Measurements from ENCODE around the gene PTPRD. TPM values are rescaled to one million over a fixed set of nuclear protein-coding genes. Genes with fewer than 3 reads are reported as not detected.

PTPRD gene
- total and polyA plus RNA-seq, 5 donors from 2014 or later = 0.47 TPM; not detected in 4

DNA sequence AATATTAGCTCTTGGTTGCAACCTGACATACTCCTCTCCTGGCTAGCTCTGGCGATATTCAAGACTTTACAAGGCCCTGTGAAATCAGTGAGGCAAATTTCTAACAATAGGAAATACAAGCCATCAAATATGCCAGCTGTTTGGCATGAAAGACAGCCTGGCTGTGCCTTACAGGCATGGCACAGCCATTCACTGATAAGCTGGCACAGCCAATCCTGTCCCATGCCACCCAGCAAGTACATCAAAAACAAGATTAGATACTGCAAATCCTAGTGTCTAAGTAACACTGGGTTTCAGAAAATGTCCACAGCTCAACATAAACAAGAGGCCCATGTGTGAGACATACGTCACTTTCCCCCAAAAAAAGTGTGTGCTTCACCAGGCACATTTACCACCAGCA lies 1767.4 kb downstream of the PTPRD start:
- Histone ChIP-seq H3K27me3 (ENCODE audit: control insufficient read depth, insufficient read depth, low read length) (no peaks in the 10 kb centered on the region), H3K36me3 (ENCODE audit: control insufficient read depth, insufficient read depth, low read length) (no peaks in the 10 kb centered on the region), H3K4me3 (ENCODE audit: low read depth, low read length) (no peak overlapping the region), H3K4me1 (ENCODE audit: control insufficient read depth, insufficient read depth, low read length, poor library complexity, severe bottlenecking) (no peaks in the 10 kb centered on the region), H3K27ac (ENCODE audit: insufficient read depth, low read length, poor library complexity, severe bottlenecking) (no peak overlapping the region), H3K9me3 (ENCODE audit: control insufficient read depth in 2 of 2, low read length in 2 of 2) (no peaks in the 10 kb centered on the region)
- Mint-ChIP-seq H3K4me3 (no peak overlapping the region), H3K36me3 (no peaks in the 10 kb centered on the region), H3K4me1 (no peaks in the 10 kb centered on the region), H3K27me3 (peaks cover 4% of the 10 kb centered on the region), H3K27ac (no peak overlapping the region), H3K9me3 (peaks cover 0 to 4% (median 0%) of the 10 kb centered on the region in 7 donors)
- ATAC-seq (ENCODE audit: low read depth in 2 of 2) (no peak), DNase-seq (no peak)

DNA sequence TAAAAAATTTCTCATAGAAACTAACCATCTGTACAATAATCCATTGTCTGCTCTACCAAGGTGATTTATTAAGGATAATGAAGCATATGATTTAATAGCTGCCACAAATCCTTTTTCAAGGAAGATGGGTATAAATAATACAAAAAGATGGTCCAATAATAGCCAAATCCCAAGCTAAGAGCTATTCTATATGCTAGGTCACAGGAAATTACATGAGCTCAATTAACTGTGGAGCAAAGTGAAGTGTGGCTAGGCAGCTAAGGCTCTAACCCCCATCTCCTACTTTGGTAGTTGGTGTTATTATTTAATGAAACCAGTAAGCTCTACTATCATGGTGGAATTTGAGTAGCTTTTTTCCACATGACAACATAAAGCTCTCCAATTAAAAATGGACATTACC lies 1768.3 kb downstream of the PTPRD start:
- no peak overlapping the region for H3K4me3 ChIP-seq (ENCODE audit: low read depth, low read length)
- H3K27me3 ChIP-seq (ENCODE audit: control insufficient read depth, insufficient read depth, low read length) = no peaks in the 10 kb centered on the region
- ATAC-seq (ENCODE audit: low read depth in 2 of 2) (no peak), DNase-seq (no peak)
- Mint-ChIP-seq H3K9me3 (peaks cover 0 to 4% (median 0%) of the 10 kb centered on the region in 7 donors), H3K27ac (no peak overlapping the region), H3K4me3 (no peak overlapping the region), H3K36me3 (no peaks in the 10 kb centered on the region), H3K27me3 (peaks cover 4% of the 10 kb centered on the region), H3K4me1 (no peaks in the 10 kb centered on the region)
- no peak overlapping the region for H3K27ac ChIP-seq (ENCODE audit: insufficient read depth, low read length, poor library complexity, severe bottlenecking)
- no peaks in the 10 kb centered on the region for H3K9me3 ChIP-seq (ENCODE audit: control insufficient read depth in 2 of 2, low read length in 2 of 2)
- no peaks in the 10 kb centered on the region for H3K36me3 ChIP-seq (ENCODE audit: control insufficient read depth, insufficient read depth, low read length)
- no peaks in the 10 kb centered on the region for H3K4me1 ChIP-seq (ENCODE audit: control insufficient read depth, insufficient read depth, low read length, poor library complexity, severe bottlenecking)

DNA sequence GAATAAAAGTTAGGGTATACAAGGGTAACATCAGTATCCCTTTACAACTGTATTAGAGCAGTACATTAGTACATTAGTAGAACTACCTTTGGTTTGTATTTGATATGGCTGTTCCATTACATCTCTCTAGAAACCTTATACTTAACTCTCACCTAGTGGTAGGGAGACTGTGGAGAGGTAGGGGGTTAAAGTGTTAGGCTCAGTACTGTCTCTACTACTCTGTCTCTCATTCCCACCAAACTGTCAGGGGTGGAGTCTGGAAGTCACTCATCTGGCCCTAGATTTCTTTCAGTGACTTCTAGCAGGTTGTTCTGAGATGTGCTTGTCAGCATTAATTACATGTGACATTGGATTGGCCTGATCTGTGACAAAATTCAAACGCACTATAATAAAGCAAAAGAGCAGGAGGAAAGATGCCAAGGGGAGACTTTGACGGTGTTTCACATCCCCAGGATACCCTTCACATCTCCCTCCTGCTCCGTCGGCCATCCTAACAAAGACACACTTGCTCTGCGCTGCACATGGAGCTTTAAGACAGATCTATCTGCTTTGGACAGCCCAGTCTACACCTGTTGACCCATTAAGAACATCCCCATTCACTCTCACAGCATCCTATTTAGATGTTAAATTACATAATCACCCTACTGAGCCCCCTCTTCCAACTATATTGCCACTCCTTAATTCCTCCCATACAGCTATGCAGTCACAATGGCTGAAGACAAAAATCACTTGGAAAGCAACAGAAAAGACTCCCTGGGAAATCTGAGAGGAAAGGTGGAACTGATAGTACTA lies 1770.2 kb downstream of the PTPRD start:
- Histone ChIP-seq H3K27ac (ENCODE audit: insufficient read depth, low read length, poor library complexity, severe bottlenecking) (no peak overlapping the region), H3K36me3 (ENCODE audit: control insufficient read depth, insufficient read depth, low read length) (no peaks in the 10 kb centered on the region), H3K4me3 (ENCODE audit: low read depth, low read length) (no peak overlapping the region), H3K9me3 (ENCODE audit: control insufficient read depth in 2 of 2, low read length in 2 of 2) (no peaks in the 10 kb centered on the region), H3K27me3 (ENCODE audit: control insufficient read depth, insufficient read depth, low read length) (no peaks in the 10 kb centered on the region), H3K4me1 (ENCODE audit: control insufficient read depth, insufficient read depth, low read length, poor library complexity, severe bottlenecking) (no peaks in the 10 kb centered on the region)
- no peak overlapping the region for H3K27ac Mint-ChIP-seq
- no peaks in the 10 kb centered on the region for H3K36me3 Mint-ChIP-seq
- H3K4me1 Mint-ChIP-seq = no peaks in the 10 kb centered on the region
- no peak overlapping the region for H3K4me3 Mint-ChIP-seq
- DNase-seq (no peak), ATAC-seq (ENCODE audit: low read depth in 2 of 2) (no peak)
- peaks cover 4% of the 10 kb centered on the region for H3K27me3 Mint-ChIP-seq
- H3K9me3 Mint-ChIP-seq = peaks cover 0 to 4% (median 0%) of the 10 kb centered on the region in 7 donors

DNA sequence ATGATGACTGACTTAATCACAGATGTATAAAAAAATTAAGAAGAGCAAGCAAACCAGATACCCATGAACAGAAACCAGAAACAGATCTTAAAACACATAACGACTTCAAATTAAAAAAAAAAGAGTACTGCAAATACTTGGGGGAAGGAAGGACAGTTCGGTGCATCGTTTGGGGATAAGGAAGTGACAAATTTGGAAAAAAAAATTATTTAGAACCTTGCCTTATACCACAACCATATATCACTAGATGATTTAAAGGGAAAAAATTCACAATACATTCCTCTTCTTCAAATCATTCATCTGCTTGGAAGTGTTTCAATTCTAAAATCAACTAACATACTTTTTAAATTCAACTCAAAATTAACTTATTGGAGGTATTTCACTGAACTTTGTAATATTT lies 1774.7 kb downstream of the PTPRD start:
- no peaks in the 10 kb centered on the region for H3K4me1 Mint-ChIP-seq
- no peak overlapping the region for H3K27ac Mint-ChIP-seq
- ATAC-seq (ENCODE audit: low read depth in 2 of 2) = no peak
- Histone ChIP-seq H3K4me1 (ENCODE audit: control insufficient read depth, insufficient read depth, low read length, poor library complexity, severe bottlenecking) (no peaks in the 10 kb centered on the region), H3K27ac (ENCODE audit: insufficient read depth, low read length, poor library complexity, severe bottlenecking) (no peak overlapping the region), H3K9me3 (ENCODE audit: control insufficient read depth in 2 of 2, low read length in 2 of 2) (no peaks in the 10 kb centered on the region), H3K36me3 (ENCODE audit: control insufficient read depth, insufficient read depth, low read length) (no peaks in the 10 kb centered on the region), H3K27me3 (ENCODE audit: control insufficient read depth, insufficient read depth, low read length) (no peaks in the 10 kb centered on the region), H3K4me3 (ENCODE audit: low read depth, low read length) (no peak overlapping the region)
- no peak overlapping the region for H3K4me3 Mint-ChIP-seq
- no peak for DNase-seq
- H3K9me3 Mint-ChIP-seq = peaks cover 0 to 1% (median 0%) of the 10 kb centered on the region in 7 donors
- no peaks in the 10 kb centered on the region for H3K36me3 Mint-ChIP-seq
- peaks cover 4% of the 10 kb centered on the region for H3K27me3 Mint-ChIP-seq

DNA sequence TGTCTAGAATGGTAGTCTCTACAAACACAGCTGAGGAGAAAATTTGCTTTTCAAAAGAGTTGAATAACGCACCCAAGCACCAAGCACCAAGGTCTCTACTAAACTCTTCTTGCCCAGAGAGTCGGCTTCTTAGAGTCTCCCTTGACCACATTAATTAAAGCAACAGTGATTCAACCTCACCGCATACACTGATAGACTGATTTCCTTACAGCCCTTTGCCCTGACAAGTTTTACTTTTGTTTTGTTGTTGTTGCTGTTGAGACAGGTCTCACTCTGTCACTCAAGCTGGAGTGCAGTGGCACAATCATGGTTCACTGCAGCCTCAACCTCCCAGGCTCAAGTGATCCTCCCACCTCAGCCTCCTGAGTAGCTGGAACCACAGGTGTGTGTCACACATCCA lies 1777.5 kb downstream of the PTPRD start:
- Histone ChIP-seq H3K36me3 (ENCODE audit: control insufficient read depth, insufficient read depth, low read length) (no peaks in the 10 kb centered on the region), H3K4me1 (ENCODE audit: control insufficient read depth, insufficient read depth, low read length, poor library complexity, severe bottlenecking) (no peaks in the 10 kb centered on the region), H3K27me3 (ENCODE audit: control insufficient read depth, insufficient read depth, low read length) (no peaks in the 10 kb centered on the region), H3K9me3 (ENCODE audit: control insufficient read depth in 2 of 2, low read length in 2 of 2) (no peaks in the 10 kb centered on the region), H3K27ac (ENCODE audit: insufficient read depth, low read length, poor library complexity, severe bottlenecking) (no peak overlapping the region), H3K4me3 (ENCODE audit: low read depth, low read length) (no peak overlapping the region)
- Mint-ChIP-seq H3K27me3 (no peaks in the 10 kb centered on the region), H3K27ac (no peak overlapping the region), H3K9me3 (no peaks in the 10 kb centered on the region), H3K36me3 (no peaks in the 10 kb centered on the region), H3K4me3 (no peak overlapping the region), H3K4me1 (no peaks in the 10 kb centered on the region)
- no peak for ATAC-seq (ENCODE audit: low read depth in 2 of 2)
- no peak for DNase-seq

DNA sequence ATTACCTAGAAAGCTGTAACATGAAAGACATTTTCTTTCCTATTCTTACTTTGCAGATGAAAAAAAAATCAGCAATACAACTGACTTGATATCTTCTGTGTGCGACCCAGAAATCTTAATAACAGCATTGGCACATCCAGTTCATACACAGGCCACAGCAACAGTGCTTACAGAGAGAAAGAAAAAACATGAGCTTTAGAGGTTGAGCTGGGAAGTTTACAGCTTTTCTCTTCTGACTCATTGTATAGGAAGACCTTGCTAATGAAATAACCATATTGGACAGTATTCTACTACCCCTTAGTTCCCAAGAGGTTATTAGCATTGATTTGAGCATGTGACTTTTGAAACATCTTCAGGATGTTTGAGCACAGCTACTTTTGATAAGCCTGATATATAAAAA lies 1779.8 kb downstream of the PTPRD start:
- Histone ChIP-seq H3K36me3 (ENCODE audit: control insufficient read depth, insufficient read depth, low read length) (no peaks in the 10 kb centered on the region), H3K4me3 (ENCODE audit: low read depth, low read length) (no peak overlapping the region), H3K27me3 (ENCODE audit: control insufficient read depth, insufficient read depth, low read length) (no peaks in the 10 kb centered on the region), H3K9me3 (ENCODE audit: control insufficient read depth in 2 of 2, low read length in 2 of 2) (no peaks in the 10 kb centered on the region), H3K27ac (ENCODE audit: insufficient read depth, low read length, poor library complexity, severe bottlenecking) (no peak overlapping the region), H3K4me1 (ENCODE audit: control insufficient read depth, insufficient read depth, low read length, poor library complexity, severe bottlenecking) (no peaks in the 10 kb centered on the region)
- H3K4me3 Mint-ChIP-seq = no peak overlapping the region
- no peaks in the 10 kb centered on the region for H3K9me3 Mint-ChIP-seq
- no peaks in the 10 kb centered on the region for H3K4me1 Mint-ChIP-seq
- no peaks in the 10 kb centered on the region for H3K27me3 Mint-ChIP-seq
- no peaks in the 10 kb centered on the region for H3K36me3 Mint-ChIP-seq
- no peak overlapping the region for H3K27ac Mint-ChIP-seq
- no peak for ATAC-seq (ENCODE audit: low read depth in 2 of 2)
- DNase-seq = no peak

DNA sequence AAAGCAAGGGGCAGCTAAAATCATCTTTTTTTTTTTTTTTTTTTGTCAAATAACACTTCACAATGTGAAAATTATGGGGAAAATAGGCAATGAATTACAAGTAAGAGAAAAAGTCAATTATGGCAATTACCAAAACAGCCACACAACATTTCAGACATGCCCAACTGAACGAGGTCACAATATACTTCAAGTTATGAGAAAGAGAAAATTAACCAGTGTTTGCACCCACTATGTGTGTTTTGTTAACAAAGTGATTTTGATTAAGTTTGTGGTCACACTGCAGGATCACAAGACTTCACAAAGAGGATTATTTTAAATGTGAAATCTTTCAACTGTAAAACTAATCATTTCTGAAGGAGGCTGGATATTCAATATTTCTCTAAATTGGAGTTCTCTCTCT lies 1780.4 kb downstream of the PTPRD start:
- H3K4me1 ChIP-seq (ENCODE audit: control insufficient read depth, insufficient read depth, low read length, poor library complexity, severe bottlenecking) = no peaks in the 10 kb centered on the region
- Mint-ChIP-seq H3K27me3 (no peaks in the 10 kb centered on the region), H3K36me3 (no peaks in the 10 kb centered on the region)

DNA sequence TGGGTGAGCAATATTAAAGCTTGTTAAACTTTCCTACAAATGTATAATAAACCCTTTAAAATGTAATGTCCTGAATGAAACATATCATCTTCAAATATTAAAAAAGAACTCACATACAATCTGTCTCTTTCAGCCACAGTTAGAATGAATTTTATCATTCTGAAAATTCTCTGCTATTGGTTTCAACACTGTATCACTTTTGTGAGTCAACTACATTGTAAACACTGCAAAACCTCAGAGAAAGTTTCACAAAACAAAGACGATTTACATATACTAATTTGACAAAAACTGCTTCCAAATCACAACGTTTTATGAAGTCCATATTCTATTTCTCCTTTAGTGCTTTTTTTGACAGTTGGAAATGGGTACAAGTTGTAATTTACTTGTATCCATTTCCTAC lies 1781.2 kb downstream of the PTPRD start:
- ATAC-seq (ENCODE audit: low read depth in 2 of 2) (no peak), DNase-seq (no peak)
- H3K9me3 ChIP-seq (ENCODE audit: control insufficient read depth in 2 of 2, low read length in 2 of 2) = no peaks in the 10 kb centered on the region
- no peaks in the 10 kb centered on the region for H3K36me3 ChIP-seq (ENCODE audit: control insufficient read depth, insufficient read depth, low read length)
- H3K9me3 Mint-ChIP-seq = peaks cover 0 to 5% (median 0%) of the 10 kb centered on the region in 7 donors
- no peaks in the 10 kb centered on the region for H3K27me3 ChIP-seq (ENCODE audit: control insufficient read depth, insufficient read depth, low read length)
- no peaks in the 10 kb centered on the region for H3K27me3 Mint-ChIP-seq
- no peak overlapping the region for H3K4me3 ChIP-seq (ENCODE audit: low read depth, low read length)
- H3K4me1 ChIP-seq (ENCODE audit: control insufficient read depth, insufficient read depth, low read length, poor library complexity, severe bottlenecking) = no peaks in the 10 kb centered on the region
- no peak overlapping the region for H3K4me3 Mint-ChIP-seq
- H3K4me1 Mint-ChIP-seq = no peaks in the 10 kb centered on the region
- H3K36me3 Mint-ChIP-seq = no peaks in the 10 kb centered on the region
- no peak overlapping the region for H3K27ac ChIP-seq (ENCODE audit: insufficient read depth, low read length, poor library complexity, severe bottlenecking)
- no peak overlapping the region for H3K27ac Mint-ChIP-seq

More for the DNA sequence above, 1780.4 kb downstream of the PTPRD start:
- no peak overlapping the region for H3K4me3 Mint-ChIP-seq
- no peak overlapping the region for H3K27ac Mint-ChIP-seq
- no peaks in the 10 kb centered on the region for H3K9me3 ChIP-seq (ENCODE audit: control insufficient read depth in 2 of 2, low read length in 2 of 2)
- H3K36me3 ChIP-seq (ENCODE audit: control insufficient read depth, insufficient read depth, low read length) = no peaks in the 10 kb centered on the region
- no peaks in the 10 kb centered on the region for H3K4me1 Mint-ChIP-seq
- DNase-seq (no peak), ATAC-seq (ENCODE audit: low read depth in 2 of 2) (no peak)
- H3K27ac ChIP-seq (ENCODE audit: insufficient read depth, low read length, poor library complexity, severe bottlenecking) = no peak overlapping the region
- H3K9me3 Mint-ChIP-seq = no peaks in the 10 kb centered on the region
- H3K4me3 ChIP-seq (ENCODE audit: low read depth, low read length) = no peak overlapping the region
- no peaks in the 10 kb centered on the region for H3K27me3 ChIP-seq (ENCODE audit: control insufficient read depth, insufficient read depth, low read length)
